Raji (cell line): Measurements from ENCODE around the gene KLHL13.

Experiments
- POLR2A ChIP-seq: IDR thresholded peaks from 2 replicates; pipeline ENCODE4 v1.6.1; 2011; ENCODE audit warnings: low read depth, low read length, control low read depth; ENCODE audit not compliant: insufficient read depth

Gene KLHL13

DNA sequence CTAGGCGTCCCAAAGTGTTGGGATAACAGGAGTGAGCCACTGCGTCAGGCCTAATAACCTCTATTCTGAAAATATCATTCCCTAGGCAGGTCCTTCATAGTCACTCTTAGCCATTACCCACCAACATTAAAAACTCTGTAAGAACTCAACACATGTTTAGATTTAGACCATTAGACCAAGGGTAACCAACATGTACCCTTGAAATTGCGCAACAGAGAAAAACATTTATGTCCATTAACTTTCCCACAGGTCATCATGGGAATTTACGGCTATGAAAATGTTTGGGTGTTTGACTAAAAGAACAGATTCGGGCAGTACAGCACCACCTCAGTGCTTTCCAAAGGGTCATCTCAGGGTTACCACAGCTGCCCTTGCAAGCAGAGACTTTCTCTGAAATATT is 7.5 kb downstream of the KLHL13 start:
- TF ChIP-seq POLR2A: no peak

DNA sequence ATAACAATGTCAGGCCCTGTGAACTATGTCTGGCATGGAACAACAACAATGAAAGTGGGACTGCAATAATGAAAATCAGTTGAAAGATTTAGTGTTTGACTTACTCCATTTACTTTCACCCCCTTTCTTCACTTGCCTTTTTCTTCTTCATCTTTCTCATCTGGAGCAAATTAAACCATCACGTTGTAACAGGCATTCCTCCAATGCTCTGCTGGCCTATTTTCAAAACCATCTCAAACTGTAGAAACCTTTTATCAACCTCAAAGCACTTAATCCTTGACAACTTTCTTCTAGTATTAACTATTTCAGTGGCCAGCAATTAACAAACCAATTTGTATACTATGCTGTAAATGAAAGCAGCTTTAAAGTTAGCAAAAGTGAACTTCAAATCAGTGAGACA is 8.3 kb downstream of the KLHL13 start:
- TF ChIP-seq POLR2A: no peak

DNA sequence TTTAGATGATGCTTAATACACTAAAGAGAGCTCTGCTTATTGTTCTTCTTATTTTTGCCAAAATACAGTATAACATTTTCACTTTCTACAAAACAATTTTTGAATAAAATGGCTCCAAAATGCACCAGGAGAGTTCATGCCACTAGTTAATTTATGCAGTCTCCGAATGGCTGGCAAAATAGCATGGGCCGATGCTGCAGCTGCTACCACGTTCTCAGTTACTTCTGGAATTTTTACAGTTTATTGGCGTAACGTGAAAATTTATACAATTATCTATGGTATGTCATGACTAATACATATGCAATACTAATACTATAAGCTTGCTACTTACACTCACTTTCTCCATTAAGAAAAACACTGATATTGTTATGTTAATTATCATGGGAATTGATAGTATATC is 16.5 kb downstream of the KLHL13 start:
- TF ChIP-seq POLR2A: no peak

DNA sequence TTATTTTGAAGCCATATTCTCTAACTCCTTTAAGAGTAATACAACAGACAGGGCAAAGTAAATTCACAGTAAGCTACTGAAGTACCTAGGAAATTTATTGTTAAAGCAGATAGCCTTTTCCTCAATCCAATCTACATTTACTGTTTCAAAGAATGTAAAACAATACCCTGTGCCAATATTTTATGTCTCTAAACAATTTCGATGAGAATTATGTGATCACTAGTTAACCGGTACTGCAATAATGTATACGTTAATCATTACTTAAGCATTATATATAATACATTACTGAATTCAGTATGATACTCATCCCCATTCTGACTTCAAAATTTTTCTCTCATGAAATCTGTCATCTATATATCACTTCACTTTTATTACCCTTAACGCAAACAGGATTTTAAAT is 28.5 kb downstream of the KLHL13 start:
- no peak for TF ChIP-seq POLR2A

DNA sequence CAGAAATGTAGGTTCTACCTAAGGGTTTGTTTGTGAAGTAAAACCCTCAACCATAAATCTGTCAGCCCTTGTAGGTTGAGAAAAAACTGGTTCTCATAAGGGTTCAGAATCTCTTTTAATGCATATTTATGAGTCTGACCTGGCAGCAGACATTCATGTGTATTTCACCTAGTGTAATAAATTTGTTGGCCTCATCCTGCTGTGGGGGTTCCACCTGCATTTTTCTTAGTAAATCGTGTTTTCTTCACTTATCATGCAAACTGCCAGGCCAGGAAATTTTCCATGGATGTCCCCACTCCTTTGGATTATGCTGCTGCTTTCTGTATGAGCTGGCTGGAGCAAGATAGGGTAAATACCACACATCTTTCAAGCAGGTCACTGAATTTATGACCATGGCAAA is 42.4 kb downstream of the KLHL13 start:
- TF ChIP-seq POLR2A: no peak

DNA sequence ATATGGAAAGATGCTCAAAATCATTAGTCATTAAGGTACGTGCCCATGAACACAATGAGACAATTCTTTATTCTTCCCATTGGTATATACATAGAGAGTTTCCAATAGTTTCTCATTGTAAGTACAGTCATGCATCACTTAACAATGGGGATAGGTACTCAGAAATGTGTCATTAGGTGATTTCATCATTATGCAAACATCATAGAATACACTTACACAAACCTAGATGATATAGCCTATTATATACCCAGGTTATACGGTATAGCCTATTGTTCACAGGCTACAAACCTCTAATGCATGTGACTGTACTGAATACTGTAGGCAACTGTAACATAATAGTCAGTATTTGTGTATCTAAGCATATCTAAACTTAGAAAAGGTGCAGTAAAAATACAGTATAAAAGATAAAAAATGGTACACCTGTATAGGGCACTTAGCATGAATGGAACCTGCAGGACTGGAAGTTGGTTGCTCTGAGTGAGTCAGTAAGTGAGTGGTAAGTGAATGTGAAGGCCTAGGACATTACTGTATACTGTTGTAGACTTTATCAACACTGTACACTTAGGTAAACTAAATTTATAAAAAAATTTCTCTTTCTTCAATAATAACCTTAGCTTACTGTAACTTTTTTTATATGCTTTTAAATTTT is 49.6 kb downstream of the KLHL13 start:
- TF ChIP-seq POLR2A: no peak

DNA sequence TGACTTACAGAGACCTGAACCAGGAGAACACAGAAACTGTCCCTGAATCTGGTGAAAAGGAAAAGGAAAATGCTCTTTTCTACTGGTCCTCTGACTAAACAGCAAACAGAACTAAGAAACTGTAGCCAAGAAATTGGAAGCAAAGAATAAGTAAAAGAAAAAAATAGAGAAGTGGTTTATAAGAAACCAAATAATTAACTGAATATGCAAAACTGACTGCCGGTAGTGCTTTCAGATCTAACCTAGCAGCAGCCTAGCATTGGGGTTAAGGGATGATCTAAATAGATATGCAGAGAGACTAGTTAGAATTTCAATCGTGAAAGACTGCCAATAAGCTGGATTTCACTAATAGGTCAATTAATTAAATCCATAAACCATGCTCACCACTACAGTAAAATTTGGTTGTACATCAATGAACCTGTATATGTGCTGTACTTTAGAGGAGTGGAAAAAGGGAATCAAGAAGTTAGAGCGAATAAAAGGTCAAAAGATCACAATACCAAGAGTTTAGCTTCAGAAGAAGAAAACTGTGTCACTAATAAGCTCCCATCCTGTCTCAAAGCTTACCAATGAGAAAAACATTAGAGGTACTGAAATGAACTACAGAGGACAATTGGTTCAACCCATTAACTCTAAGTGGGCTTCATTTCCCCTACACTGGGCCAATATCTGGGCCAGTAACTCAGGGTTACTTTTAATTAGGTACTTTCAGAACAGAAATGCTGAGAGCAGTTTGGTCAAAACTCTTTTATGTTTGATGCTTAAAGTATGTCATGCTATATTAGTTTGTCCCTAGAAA is 53.6 kb downstream of the KLHL13 start:
- no peak for TF ChIP-seq POLR2A

DNA sequence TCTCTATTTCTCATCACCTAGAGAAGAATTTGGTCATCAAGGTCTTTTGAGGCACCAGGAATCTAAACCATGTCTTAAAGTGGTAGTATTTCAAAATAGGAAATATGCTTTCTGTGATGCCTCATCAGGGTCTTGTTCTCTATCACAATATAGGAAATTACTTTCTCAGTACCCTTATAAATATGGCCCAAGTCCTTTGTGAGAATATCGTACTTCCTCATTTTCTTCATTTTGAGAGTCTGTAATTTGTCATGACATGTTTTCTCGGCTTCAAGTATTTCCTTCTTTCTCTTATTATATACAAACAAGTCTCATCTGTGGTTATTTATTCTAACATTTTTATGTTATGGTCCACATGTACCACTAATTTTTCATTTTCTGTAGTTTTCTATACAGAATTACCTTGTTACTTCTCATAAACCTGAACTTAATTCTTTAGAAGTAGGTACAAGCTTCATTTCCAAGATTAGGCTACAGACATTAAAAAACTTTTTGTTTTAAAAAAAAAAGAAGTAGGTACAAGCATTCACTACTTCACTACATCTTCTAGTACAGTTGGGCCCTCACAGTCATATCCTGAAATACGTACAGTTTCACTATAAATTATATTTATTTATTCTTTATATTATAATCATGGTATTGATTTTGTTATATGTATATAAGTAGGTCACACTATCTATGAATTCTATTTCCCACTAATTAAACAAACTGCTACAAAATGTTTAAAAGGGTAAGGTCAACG is 54.4 kb downstream of the KLHL13 start:
- no peak for TF ChIP-seq POLR2A

DNA sequence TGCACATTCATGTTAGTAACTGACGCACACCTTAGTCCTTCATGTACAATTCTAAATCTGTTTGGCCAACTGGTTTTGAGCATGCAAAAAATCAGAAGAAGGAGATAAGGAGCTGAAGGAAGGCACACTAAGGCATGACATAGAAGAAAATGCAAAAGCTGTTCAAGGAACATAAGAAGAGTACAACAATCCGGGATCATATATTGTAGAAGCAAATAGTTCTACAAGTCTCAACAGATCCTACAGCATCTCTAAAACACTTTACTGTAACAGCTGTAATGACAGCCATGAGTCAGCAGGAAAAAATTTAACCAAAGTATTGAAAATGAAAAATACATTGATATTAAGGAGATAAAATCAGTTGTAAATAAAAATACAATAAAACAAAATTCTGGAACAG is 57.7 kb downstream of the KLHL13 start:
- TF ChIP-seq POLR2A: no peak

DNA sequence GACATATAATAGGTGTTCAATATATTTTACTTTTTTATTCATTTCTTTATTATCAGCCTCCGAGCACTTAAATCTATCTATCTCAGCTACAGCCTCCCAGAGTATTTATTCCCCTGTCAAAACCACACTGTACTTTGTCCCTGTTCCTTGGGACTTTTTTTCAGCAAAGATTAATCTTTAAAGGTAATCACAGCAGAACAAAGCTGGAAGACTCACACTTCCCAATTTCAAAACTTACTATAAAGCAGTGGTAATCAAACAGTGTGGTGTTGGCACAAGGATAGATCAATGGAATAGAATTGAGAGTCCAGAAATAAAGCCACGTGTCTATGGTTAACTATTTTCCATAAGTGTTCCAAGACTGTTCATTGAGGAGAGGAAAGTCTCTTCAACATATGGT is 59.7 kb downstream of the KLHL13 start:
- TF ChIP-seq POLR2A: no peak

DNA sequence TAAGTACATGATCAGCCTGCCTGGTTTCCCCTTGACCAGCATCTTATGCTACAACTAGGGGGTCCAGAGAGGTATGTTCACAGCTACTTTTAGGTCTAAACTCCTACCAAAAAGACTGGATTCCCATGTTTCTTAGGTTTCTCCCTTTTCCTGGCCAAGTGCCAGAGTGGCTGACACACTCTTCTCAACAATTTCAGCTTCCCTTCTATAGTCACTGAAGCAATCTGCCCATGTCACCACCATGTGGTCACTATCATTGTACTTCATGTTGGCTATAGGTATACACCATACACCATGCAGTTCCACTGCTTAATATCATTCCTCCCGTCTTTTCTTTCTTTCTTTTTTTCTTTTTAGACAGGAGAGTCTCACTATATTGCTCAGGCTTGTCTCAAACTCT is 66.9 kb downstream of the KLHL13 start:
- TF ChIP-seq POLR2A: no peak

DNA sequence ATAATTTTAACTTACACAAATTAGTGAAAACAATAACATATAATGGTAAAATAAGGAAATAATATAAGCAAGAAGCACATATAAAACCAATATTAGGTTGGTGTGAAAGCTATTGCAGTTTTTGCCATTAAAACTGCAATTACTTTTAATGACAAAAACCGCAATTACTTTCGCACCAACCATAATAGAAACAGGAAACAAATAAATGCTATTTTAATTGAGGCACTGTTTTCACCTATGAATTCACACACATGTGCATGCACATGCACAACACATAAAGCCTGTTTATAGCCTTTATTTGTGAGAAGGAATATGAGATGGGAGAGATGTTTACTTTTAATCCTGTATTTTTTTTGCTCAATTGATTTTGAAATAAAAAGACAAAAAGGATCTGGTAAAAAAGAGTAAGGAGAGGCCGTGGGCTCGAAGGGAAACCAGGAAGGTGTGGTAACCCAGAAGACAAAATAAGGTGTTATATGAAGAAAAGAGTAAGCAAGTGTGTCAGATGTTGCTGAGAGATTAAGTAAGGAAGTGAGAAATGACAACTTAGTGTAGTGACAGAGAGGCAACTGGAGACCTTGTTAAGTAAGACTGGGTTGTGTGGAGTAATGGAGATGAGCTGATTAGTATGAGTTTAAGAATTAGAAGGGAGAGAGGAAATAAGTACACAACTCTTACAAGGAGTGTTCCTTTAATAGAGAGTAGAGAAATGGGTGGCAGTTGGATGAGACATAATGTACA is 69.0 kb downstream of the KLHL13 start:
- TF ChIP-seq POLR2A: no peak

DNA sequence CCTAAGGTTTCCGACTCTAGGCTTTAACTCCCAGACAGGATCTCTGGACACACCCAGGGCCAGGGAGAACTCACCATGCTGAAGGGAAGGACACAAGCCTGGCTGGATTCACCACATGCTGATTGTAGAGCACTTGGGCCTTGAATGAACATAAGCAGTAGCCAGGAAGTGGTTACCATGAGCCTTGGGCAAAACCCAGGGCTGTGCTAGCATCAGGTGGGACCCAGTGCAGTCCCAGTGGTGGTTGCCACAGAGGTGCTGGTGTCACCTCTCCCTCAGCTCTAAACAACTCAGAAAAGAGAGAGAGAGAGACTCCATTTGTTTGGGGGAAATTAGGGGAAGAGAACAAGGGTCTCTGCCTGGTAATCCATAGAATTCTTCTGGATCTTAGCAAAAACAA is 77.0 kb downstream of the KLHL13 start:
- no peak for TF ChIP-seq POLR2A

DNA sequence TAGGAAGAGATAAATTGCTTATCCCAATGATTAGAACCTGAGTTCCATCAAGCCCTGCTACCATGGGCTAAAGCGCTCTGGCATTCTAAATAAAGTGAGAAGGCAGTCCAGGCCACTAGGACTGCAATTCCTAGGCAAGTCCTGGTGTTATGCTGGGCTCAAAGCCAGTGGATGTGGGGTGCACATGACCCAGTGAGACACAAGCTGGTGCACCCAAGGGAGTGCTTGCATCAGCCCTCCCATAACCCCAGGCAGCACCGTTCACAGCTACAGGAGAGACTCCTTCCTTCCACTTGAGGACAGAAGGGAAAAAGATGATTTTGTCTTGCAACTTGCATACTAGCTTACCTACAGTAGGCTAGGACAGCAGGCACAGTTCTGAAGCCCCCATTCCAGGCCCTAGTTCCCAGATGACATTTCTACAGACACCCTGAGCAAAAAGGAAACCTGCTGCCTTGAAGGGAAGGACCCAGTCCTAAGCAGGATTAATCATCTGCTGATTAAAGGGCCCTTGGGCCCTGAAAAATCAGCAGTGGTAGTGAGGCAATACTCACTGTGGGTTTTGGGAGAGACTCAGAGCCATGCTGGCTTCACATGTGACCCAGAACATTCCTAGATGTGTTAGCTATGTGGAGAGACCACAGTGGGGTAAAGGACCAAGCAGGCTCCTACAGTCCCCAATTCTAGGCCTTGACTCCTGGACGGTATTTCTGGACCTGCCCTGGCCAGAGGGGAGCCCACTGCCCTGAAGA is 77.8 kb downstream of the KLHL13 start:
- no peak for TF ChIP-seq POLR2A

DNA sequence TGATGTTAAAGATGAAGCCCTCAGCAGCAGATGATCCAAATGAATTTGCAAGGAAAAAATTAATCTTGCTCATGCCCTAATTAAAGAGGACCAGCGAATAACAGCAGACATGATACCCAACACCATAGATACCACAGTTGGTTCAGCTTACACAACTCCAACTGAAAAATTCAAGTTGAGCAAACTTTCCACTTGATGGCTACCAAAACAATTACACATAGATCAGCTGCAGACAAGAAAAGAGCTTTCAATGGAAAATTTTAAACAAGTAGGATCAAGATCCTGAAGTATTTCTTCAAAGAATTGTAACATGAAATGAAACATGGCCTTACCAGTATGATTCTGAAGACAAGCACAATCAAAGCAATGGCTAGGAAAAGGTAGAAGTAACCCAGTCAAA is 90.0 kb downstream of the KLHL13 start:
- no peak for TF ChIP-seq POLR2A

DNA sequence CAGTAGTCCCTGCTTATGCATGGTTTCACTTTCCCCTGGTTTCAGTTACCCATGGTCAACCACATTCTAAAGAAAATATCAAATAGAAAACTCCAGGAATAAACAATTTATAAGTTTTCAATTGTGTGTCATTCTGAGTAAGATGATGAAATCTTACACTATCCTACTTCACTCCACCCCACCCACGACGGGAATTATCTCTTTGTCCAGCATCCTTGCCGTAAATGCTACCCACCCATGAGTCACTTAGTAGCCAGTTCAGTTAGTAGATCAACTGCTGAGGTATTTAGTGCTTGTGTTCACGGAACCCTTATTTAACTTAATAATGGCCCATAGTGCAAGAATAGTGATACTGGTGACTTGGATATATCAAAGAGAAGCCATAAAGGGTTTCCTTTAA is 91.4 kb downstream of the KLHL13 start:
- TF ChIP-seq POLR2A: no peak
